GM12878 (cell line): ENCODE data around the gene DGKI. TPM values are rescaled to one million over a fixed set of nuclear protein-coding genes. Genes with fewer than 3 reads are reported as not detected.

Experiments
- ATAC-seq: fragments of 200-7000 bp; cut with Tn5 transposase; 3 replicates; pipeline ENCODE4 v1.9.1; 2020; ENCODE audit warnings: mild to moderate bottlenecking, moderate library complexity
- BruUV-seq: library from RNA; stranded (reverse); fragments of 400-500 nt; replicated peaks from 2 replicates; lab custom pipeline; 2021; lab: Mats Ljungman, UMichigan
- CTCF ChIA-PET: fragments of 300-600 bp; sonication (Branson Sonifier 250); formaldehyde crosslinking; extraction: SDS; loops from one replicate; lab custom pipeline; 2021; ENCODE audit warnings: inconsistent platforms; lab: Yijun Ruan, JAX
- POLR2A ChIA-PET: fragments of 350-600 bp; formaldehyde crosslinking; extraction: SDS; loops from one replicate; lab custom pipeline; 2021; ENCODE audit warnings: inconsistent platforms; lab: Charles Lee
- RAD21 ChIA-PET: fragments of 300-600 bp; sonication (Branson Sonifier 250); formaldehyde crosslinking; loops from one replicate; lab custom pipeline; 2023; ENCODE audit warnings: antibody characterized with exemption; ENCODE audit not compliant: unreplicated experiment; lab: Charles Lee
- SMC1A ChIA-PET: fragments of 300-600 bp; sonication (Branson Sonifier 250); formaldehyde crosslinking; loops from one replicate; lab custom pipeline; 2023; ENCODE audit not compliant: unreplicated experiment, uncharacterized antibody; lab: Charles Lee
- DNase-seq: peaks from one replicate; pipeline ENCODE4 v3.0.0-alpha.2; 2011; ENCODE audit warnings: low read depth, low spot score
- FAIRE-seq: peaks from 3 replicates; lab custom pipeline; 2011; peaks lifted over from hg19 to GRCh38; lab: Jason Lieb, UNC
- H2AFZ ChIP-seq: 2 replicates; pipeline ENCODE4 v1.6.0; 2011; ENCODE audit warnings: low read depth, low read length, control low read depth; ENCODE audit not compliant: control insufficient read depth
- H3K27ac ChIP-seq: 2 replicates; pipeline ENCODE4 v1.5.1; 2011; ENCODE audit warnings: control low read depth; ENCODE audit not compliant: control insufficient read depth, insufficient read depth
- H3K27me3 ChIP-seq, 2 experiments: replicated peaks in 1 of 2; 2 replicates each; pipeline versions ENCODE4 v1.6.0 to v1.6.1; 2011; ENCODE audit warnings: low read length in 1 of 2; ENCODE audit not compliant: control insufficient read depth in 2 of 2, insufficient read depth in 2 of 2
- H3K36me3 ChIP-seq, 2 experiments: 2 replicates each; pipeline ENCODE4 v1.5.1; 2011; ENCODE audit warnings: low read length in 1 of 2; ENCODE audit not compliant: control insufficient read depth in 2 of 2, insufficient read depth in 2 of 2
- H3K4me1 ChIP-seq: 2 replicates; pipeline ENCODE4 v1.6.1; 2011; ENCODE audit warnings: mild to moderate bottlenecking, low read length, moderate library complexity, mixed read lengths; ENCODE audit not compliant: control insufficient read depth, insufficient read depth
- H3K4me2 ChIP-seq: 2 replicates; pipeline ENCODE4 v1.6.0; 2011; ENCODE audit warnings: control low read depth; ENCODE audit not compliant: control insufficient read depth, insufficient read depth
- H3K4me3 ChIP-seq: fragments of 200-600 bp; sonication (generic); 2 replicates; pipeline ENCODE4 v1.5.1; 2016
- H3K79me2 ChIP-seq: 2 replicates; pipeline ENCODE4 v1.6.0; 2011; ENCODE audit warnings: low read length; ENCODE audit not compliant: control insufficient read depth, insufficient read depth
- H3K9ac ChIP-seq: 2 replicates; pipeline ENCODE4 v1.8.0; 2011; ENCODE audit warnings: low read length, control low read depth, mixed read lengths; ENCODE audit not compliant: control insufficient read depth, insufficient read depth
- H3K9me3 ChIP-seq: replicated peaks from 3 replicates; pipeline ENCODE4 v1.5.1; 2011; ENCODE audit warnings: mild to moderate bottlenecking, low read length; ENCODE audit not compliant: control insufficient read depth, insufficient read depth
- H4K20me1 ChIP-seq: 2 replicates; pipeline ENCODE4 v1.6.0; 2011; ENCODE audit not compliant: control insufficient read depth, insufficient read depth
- MTA2 ChIP-seq: fragments of 450-650 bp; IDR thresholded peaks from 2 replicates; pipeline ENCODE4 v1.6.1; 2016; ENCODE audit warnings: low read depth, mild to moderate bottlenecking, moderate library complexity
- NFIC ChIP-seq: IDR thresholded peaks from 2 replicates; pipeline ENCODE4 v1.6.1; 2012; ENCODE audit warnings: low read depth, mild to moderate bottlenecking, inconsistent platforms, low read length, moderate library complexity
- POLR2AphosphoS2 ChIP-seq: IDR thresholded peaks from 2 replicates; pipeline ENCODE4 v1.6.1; 2011; ENCODE audit warnings: low read depth, mild to moderate bottlenecking, low read length, improper control_type of control experiment, moderate library complexity
- RAD51 ChIP-seq: fragments of 450-650 bp; IDR thresholded peaks from 2 replicates; pipeline ENCODE4 v1.6.1; 2016; ENCODE audit warnings: moderate library complexity, mild to moderate bottlenecking, inconsistent platforms
- RUNX3 ChIP-seq: IDR thresholded peaks from 2 replicates; pipeline ENCODE4 v1.6.1; 2012; ENCODE audit warnings: low read length, inconsistent platforms
- USF1 ChIP-seq: IDR thresholded peaks from 2 replicates; pipeline ENCODE4 v1.6.1; 2011; ENCODE audit warnings: borderline replicate concordance, low read depth, mild to moderate bottlenecking, moderate library complexity, mixed read lengths, low read length; ENCODE audit not compliant: insufficient read depth; ENCODE audit errors: extremely low read length
- ZSCAN29 ChIP-seq: fragments of 450-650 bp; IDR thresholded peaks from 2 replicates; pipeline ENCODE4 v1.6.1; 2017; ENCODE audit warnings: mild to moderate bottlenecking, moderate library complexity
- WGBS: methylation state at CpG from one replicate; pipeline ENCODE4 v1.1.6; 2016; ENCODE audit warnings: low lambda C conversion rate; ENCODE audit not compliant: insufficient replicate concordance, insufficient coverage; ENCODE audit errors: missing lambda C conversion rate; 5-methylcytosine and 5-hydroxymethylcytosine counted together
- in situ Hi-C: fragments of 300-500 bp; cut with MboI; formaldehyde crosslinking; loops from 9 replicates; pipeline ENCODE4 v1.14.3; 2018; ENCODE audit warnings: mixed read lengths
- intact Hi-C: fragments of 100-400 bp; cut with micrococcal nuclease; formaldehyde crosslinking; loops from one replicate; pipeline ENCODE4 v1.14.2; 2022; ENCODE audit not compliant: unreplicated experiment
- polyA plus RNA-seq, 11 experiments: library from polyadenylated mRNA; depleted of rRNA in 4 of 11; unstranded in 6 of 11; stranded (reverse) in 5 of 11; fragments of >200 nt; fragmentation: Nextera tagmentation in 4 of 11; fragmentation: Illumina TruSeq in 1 of 11; extraction: Ambion mirVana in 4 of 11; extraction: Trizol in 1 of 11; gene quantifications; 1 replicate in 1 of 11; 2 replicates in 10 of 11; pipeline versions ENCODE4 v1.2.1 to v1.2.3, GENCODE V29; 2011 to 2016; ENCODE audit warnings: inconsistent platforms in 2 of 11, missing spikeins in 2 of 11, low read depth in 1 of 11
- total RNA-seq, 4 experiments: library from RNA; depleted of rRNA in 3 of 4; stranded (reverse); fragments of >200 nt in 3 of 4; fragmentation: Illumina TruSeq in 1 of 4; extraction: Trizol in 1 of 4; gene quantifications; 2 replicates each; pipeline versions ENCODE4 v1.2.1 to v1.2.3, GENCODE V29; 2013 to 2021
- TF ChIP-seq, protein P1 (sequence below): IDR thresholded peaks from 2 replicates; pipeline ENCODE4 v1.6.1; 2012; ENCODE audit warnings: low read depth, low read length, improper control_type of control experiment
- TF ChIP-seq, protein P2 (sequence below): fragments of 450-650 bp; IDR thresholded peaks from 2 replicates; pipeline ENCODE4 v1.6.1; 2017; ENCODE audit warnings: mild to moderate bottlenecking, low read depth, inconsistent platforms; ENCODE audit not compliant: poor library complexity, severe bottlenecking

DGKI gene
- total and polyA plus RNA-seq, 10 of the 15 experiments (the other 5 are each of a cell fraction or from before 2014, with no cell fraction given), result 10.4 to 37.1 (median 22.1) TPM

GRCh38 chr7:137703291-137704010 lies 143.3 kb downstream of the DGKI start:
- intact Hi-C loops, result no loop called here
- RAD21 ChIA-PET, result no interaction called here

GRCh38 chr7:137696988-137697387 lies 149.8 kb downstream of the DGKI start:
- Histone ChIP-seq H3K4me3 (no peak overlapping the region), H3K9me3 (no peaks in the 10 kb centered on the region), H2AFZ (no peak overlapping the region), H3K4me1 (no peaks in the 10 kb centered on the region), H3K79me2 (no peaks in the 10 kb centered on the region), H3K4me2 (no peak overlapping the region), H3K9ac (no peak overlapping the region), H3K36me3 (no peaks in the 10 kb centered on the region), H3K27me3 (no peaks in the 10 kb centered on the region), H3K27ac (no peak overlapping the region), H4K20me1 (no peaks in the 10 kb centered on the region)
- WGBS, result 94% methylated on average over 1 of the region's 1 CpG
- RAD21 ChIA-PET, result interaction anchor here (3.8 kb wide), 1 partner anchor 27 kb away, joined by 30 read pairs; no protein-coding TSS in a partner anchor
- POLR2A ChIA-PET, result interaction anchor here (1.0 kb wide), 1 partner anchor 11 kb away, joined by 3 read pairs; no protein-coding TSS in a partner anchor
- SMC1A ChIA-PET, result interaction anchor here (0.6 to 1.9 kb wide), 3 partner anchors 8 to 43 kb away, joined by 3 to 4 read pairs (median 4); no protein-coding TSS in a partner anchor
- DNase-seq (no peak), FAIRE-seq (no peak), ATAC-seq (no peak)
- CTCF ChIA-PET, result no interaction called here
- no TSS peak for BruUV-seq
- in situ Hi-C loops (no loop called here), intact Hi-C loops (no loop called here)
- no peak for TF ChIP-seq POLR2AphosphoS2
- no peak for TF ChIP-seq RUNX3
- no peak for TF ChIP-seq MTA2
- TF ChIP-seq NFIC, result no peak
- TF ChIP-seq, protein P1, sequence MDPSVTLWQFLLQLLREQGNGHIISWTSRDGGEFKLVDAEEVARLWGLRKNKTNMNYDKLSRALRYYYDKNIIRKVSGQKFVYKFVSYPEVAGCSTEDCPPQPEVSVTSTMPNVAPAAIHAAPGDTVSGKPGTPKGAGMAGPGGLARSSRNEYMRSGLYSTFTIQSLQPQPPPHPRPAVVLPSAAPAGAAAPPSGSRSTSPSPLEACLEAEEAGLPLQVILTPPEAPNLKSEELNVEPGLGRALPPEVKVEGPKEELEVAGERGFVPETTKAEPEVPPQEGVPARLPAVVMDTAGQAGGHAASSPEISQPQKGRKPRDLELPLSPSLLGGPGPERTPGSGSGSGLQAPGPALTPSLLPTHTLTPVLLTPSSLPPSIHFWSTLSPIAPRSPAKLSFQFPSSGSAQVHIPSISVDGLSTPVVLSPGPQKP, result no peak
- TF ChIP-seq, protein P2, sequence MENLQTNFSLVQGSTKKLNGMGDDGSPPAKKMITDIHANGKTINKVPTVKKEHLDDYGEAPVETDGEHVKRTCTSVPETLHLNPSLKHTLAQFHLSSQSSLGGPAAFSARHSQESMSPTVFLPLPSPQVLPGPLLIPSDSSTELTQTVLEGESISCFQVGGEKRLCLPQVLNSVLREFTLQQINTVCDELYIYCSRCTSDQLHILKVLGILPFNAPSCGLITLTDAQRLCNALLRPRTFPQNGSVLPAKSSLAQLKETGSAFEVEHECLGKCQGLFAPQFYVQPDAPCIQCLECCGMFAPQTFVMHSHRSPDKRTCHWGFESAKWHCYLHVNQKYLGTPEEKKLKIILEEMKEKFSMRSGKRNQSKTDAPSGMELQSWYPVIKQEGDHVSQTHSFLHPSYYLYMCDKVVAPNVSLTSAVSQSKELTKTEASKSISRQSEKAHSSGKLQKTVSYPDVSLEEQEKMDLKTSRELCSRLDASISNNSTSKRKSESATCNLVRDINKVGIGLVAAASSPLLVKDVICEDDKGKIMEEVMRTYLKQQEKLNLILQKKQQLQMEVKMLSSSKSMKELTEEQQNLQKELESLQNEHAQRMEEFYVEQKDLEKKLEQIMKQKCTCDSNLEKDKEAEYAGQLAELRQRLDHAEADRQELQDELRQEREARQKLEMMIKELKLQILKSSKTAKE, result no peak
- no peak for TF ChIP-seq USF1

More at GRCh38 chr7:137703291-137704010, 143.3 kb downstream of the DGKI start:
- Histone ChIP-seq H3K4me2 (no peak overlapping the region), H3K9me3 (no peaks in the 10 kb centered on the region; the same call in 2 of the 3 replicates), H3K4me1 (no peaks in the 10 kb centered on the region), H3K27me3 (no peaks in the 10 kb centered on the region), H3K9ac (no peak overlapping the region), H4K20me1 (no peaks in the 10 kb centered on the region), H3K27ac (no peak overlapping the region), H3K4me3 (no peak overlapping the region), H3K79me2 (no peaks in the 10 kb centered on the region), H3K36me3 (no peaks in the 10 kb centered on the region), H2AFZ (no peak overlapping the region)
- DNase-seq (no peak), ATAC-seq (no peak), FAIRE-seq (no peak)
- POLR2A ChIA-PET, result interaction anchor here (0.5 to 1.0 kb wide), 2 partner anchors 10 to 198 kb away, joined by 4 to 6 read pairs; no protein-coding TSS in a partner anchor
- SMC1A ChIA-PET, result interaction anchor here (0.8 to 2.7 kb wide), 10 partner anchors 8 to 80 kb away, joined by 3 to 10 read pairs (median 8); no protein-coding TSS in a partner anchor
- WGBS, result 38% methylated on average over 3 of the region's 3 CpGs
- CTCF ChIA-PET, result interaction anchor here (0.8 to 1.7 kb wide), 4 partner anchors 9 to 47 kb away, joined by 3 to 5 read pairs (median 3); no protein-coding TSS in a partner anchor
- peak; percentile 2; the same call in 1 of the 2 replicates for TF ChIP-seq RAD51
- TF ChIP-seq ZSCAN29, result no peak
- BruUV-seq, result no TSS peak
- in situ Hi-C loops, result no loop called here
